Ramos (cell line): ENCODE results near the gene FGD3.

Experiments
- in situ Hi-C: fragments of 300-500 bp; cut with MboI; formaldehyde crosslinking; loops from one replicate; pipeline ENCODE4 v1.14.3; 2022; ENCODE audit warnings: low sequenced_read_pairs; ENCODE audit not compliant: unreplicated experiment

FGD3 gene

DNA sequence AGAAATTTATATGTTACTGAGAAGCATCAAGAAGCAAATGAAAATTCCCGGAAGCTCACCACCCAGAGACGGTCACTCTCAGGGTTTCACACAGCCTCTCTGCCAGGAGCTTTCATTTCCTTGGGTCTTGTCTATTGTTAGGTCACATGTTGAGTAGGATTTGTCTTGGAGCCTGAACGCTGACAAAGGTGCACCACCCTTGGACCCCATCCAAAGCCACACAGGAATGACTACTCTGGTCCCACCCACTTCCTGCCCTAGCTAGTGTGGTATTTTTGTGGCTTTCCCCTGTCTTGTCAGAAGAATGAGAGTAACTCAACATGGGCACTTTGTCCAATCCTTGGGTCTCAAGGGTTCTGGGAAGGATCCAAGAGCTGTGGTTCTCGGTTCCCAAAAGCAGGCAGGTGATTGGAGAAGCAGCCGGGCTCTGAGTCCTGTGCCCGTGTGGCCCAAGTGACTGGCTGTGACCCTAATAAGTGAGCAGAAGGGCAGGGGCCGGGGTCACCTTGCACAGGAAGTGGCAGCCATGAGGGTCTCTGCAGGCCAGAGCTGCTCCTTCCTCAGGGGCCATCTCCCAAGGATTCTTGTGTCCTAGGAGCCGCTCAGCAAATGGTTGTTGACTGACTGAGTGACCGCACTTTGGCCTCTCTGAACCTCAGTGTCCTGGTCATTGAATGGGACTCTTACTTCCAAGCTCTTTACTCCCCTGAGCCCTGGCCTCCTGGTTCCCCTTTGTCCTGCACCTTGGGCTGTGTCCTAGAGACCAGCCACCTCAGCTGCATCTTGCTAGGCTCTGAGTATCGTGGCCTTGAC lies 6.9 kb downstream of the FGD3 start:
- in situ Hi-C loops: no loop called here

DNA sequence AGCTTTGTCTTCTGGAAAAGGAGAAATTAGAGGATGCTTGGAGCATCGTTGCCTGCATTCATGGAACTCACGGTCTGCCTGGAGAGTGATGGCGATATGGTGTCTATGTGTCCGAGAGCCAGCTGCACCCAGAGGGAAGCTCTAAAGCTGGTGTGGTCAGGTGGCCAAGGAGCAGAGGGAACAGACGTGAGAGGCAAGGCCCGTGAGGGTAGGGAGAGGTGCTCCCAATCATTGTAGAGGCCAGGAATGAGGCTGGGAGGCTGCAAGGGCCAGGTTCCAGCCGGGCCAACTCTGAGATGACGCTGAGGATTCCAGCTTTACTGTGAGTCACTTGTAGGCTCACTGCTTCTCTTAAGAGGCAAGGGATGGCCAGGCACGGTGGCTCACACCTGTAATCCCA lies 7.6 kb downstream of the FGD3 start:
- in situ Hi-C loops: no loop called here

DNA sequence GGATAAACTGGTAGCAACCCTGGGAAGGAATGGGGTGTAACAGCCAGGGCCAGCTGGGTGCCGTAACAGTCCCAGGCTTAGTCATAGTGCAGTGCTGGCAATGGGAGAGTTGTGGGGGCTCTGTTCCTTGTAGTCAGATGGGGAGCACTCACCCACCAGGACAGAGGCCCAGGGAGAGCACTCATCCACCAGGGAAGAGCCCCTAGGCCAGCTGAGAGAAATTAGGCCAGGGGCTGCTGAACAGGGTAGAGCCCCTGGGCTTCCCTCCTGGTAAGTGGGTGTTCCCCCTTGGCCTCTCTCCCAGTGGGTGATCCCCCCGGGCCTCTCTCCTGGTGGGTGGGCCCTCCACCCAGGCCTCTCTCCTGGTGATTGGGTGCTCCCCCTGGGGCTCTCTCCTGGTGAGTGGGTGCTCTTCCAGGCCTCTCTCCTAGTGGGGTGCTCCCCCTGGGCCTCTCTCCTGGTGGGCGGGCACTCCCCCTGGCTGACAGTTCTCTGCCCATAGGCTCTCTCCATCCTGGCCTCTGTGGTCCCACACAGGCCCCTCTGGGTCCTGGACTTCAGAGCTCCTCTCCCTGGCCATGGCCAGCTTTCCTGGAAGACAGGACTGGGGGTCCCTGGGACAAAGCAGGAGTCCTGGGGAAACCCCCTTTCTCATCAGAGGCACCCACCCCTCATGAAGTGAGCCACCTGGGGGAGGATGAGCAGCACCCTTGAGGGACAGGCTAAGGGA lies 13.4 kb downstream of the FGD3 start:
- in situ Hi-C loops: no loop called here

DNA sequence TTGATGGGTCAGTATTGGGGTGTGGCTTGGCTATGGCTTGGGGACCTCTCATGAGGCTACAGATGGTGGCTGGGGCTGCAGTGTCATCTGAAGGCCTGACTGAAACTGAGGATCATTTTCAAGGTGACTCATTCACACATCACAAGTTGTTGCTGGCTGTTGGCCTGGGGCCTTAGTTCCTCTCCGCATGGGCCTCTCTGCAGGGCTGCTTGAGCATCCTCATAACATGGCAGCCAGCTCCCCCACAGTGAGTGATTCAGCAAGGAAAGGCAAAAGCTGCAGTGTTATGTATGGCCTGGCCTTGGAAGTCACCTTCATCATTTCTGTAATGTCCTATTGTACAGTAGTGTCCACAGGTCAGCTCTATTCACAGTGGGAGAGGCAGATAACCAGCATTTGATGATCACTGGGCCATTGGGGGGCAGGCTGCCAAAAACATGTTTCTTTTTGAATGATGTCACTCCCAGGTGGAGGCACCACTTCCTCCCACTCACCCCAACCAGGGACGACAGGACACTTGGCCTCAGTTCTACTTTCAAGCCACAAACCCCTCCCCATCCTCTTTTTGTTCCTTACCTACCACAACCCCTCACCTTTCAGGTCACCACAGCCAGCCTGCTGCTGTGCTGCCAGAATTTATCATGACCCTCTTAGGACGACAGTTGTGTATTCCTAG lies 14.4 kb downstream of the FGD3 start:
- in situ Hi-C loops: no loop called here

DNA sequence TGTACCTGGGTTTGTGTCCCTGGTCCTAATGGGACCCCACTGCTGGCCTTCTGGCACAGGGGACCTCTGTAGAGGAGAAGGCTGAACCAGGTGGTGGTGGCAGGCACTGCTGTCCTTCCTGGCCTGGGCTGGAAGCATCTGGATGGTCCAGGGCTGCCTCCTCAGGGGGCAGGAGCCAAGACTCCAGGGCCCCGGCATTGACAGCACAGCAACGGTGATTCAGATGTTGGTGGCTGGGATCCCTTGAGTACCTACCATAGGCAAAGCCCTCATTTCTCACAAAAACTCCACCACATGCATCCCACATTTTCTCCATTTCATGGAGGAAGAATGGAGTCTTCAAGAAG lies 15.0 kb downstream of the FGD3 start:
- in situ Hi-C loops: no loop called here

DNA sequence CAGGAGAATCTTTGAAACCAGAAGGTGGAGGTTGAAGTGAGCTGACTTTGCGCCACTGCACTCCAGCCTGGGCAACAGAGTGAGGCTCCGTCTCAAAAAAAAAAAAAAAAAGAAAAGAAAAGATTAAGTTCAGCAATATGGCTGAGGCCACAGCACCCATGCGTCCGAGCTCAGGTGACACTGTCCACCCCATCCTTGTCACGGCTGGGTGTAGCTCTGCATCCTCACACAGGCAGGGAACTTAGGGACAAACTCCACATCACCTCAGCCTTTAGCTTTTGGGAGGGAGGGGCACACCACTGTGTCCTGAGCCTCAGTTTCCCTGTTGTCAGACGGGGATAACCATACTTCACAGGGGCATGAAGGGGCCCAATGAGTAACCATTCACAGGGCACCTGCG lies 15.5 kb downstream of the FGD3 start:
- in situ Hi-C loops: no loop called here

DNA sequence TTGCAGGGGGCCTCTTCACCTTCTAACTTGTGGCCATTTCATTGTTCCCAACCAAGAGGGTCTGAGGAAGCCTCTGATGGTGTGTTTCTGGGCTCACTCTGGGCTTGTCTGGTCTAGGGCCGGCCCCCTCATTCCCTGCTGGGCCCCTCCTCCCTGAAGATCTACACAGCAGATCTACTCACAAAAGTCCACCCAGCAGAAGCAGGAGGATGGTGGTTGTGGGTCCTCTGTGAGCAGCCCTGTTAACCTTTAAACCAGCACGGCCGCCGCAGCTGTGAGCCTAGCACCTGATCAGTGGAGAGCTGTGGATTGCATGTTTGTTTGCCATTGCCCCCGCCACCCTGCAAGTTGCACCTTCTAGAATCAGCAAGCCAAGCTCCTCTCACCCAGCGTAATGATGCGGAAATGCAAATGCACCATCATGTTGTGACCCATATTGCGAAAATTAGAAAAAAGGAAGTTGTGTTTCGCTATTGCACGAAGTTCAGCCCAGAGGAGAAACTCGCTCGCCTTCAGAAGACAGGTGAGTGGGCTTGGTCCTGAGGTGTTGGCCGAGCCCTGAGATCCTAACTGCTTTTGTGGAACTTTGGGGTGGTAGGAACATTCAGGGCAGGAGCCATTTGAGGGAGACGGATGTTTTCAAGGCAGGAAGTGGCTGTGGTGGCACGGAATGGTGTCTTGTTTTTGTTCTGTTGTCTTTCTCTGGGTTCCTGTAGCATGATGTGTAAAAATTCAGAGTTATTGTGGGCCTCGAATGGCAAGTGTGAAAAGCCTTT lies 16.7 kb downstream of the FGD3 start:
- in situ Hi-C loops: no loop called here

DNA sequence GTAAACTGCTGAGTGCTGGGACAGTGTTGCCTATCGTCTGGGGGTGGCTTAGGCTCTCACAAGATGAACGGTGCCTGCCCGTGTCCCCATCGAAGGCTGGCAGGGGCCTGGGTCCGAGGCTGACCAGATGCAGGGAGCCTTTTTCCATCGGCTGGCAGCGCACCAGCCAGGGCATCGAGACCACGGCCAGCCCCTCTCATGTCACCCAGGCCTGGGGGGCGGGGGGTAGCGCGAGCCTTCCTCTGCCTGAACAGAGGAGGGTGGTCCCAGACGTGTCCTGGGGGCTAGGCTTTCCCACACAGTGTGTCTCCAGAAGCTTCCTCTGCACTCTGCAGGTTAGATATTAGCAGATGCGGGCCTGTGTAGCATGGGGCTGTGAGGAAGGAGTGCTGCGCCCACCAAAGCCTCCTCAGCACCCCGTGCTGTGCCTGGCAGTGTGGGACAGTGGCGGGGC lies 17.3 kb downstream of the FGD3 start:
- in situ Hi-C loops: no loop called here

DNA sequence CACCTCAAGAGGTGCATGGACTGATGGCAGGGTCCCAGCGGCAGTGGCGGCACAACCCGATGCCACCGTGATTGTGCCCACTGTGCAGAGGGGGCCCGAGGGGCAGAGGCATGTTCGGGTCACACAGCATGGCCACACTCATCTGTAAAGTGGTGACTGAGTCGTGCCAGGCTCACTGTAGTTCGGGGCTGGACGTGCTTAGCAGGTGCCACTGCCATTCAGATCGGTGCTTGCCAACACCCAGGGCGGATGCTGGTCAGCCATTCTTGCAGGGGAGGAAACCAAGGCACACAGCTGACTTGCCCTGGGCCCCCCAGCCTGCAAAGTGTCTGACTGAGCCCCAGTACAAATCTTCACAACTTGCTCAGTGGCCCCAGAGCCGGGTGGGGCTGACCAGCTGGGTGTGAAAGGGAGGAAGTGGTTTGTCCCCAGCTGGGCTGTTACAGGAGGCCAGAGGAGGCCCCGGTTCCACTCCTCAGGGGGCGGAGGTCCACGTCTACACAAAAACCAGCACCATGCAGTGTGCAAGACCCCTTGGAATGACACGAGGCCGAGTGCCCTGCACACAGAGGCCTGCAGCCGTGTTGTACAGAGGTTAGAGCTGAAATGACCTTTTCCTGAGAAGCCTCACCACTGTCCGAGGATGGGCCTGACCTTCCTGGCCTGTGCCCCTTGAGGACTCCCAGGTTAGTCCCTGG lies 17.9 kb downstream of the FGD3 start:
- in situ Hi-C loops: no loop called here

DNA sequence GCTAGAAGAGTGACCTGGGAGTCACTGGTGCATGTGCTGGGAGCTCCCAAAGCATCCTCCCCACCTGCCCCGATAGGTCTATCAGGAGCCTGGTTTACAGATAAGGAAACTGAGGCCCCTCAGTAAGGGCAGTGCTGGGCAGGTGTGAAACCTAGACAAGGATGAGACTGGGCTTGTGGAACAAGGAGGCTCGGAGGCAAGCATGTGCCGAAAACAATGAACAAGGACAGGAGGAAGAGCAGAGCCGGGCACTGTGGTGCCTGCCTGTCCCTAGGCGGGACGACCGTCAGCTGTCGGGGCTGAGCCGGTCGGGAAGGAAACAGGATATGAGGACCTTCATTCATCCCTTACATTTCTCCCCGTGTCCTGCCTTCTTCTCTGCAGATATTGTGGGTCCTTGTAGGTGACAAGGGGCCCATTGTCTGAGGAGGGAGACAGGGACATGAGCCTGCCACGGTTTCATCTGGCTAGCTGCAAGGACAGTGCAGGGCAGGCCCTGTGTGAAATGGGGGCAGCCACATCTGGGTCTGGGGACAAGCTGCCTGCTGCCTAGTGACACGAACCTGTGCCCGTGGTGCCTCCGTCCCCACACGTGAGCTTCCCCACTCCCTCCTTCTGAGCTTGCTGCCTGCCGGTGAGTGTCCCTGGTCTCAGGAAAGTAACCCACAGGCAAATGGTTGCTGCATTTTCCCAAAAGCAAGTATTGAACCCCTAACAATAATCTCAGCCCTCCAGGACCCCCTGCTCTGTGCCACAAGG lies 18.6 kb downstream of the FGD3 start:
- in situ Hi-C loops: no loop called here

DNA sequence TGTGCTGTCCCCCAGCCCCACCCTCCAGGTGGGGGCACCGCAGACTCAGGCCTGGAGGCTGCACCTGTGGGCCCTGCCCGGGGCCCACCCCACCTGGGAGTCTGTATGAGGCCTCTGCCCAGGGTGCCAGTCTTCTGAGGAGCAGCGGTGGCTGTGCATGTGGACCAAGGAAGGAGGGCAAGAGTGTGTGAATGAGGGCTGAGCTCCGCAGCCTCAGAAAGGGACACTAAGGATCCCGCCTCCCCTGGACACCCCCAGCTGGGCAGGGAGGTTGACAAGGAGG lies 19.1 kb downstream of the FGD3 start:
- in situ Hi-C loops: no loop called here

DNA sequence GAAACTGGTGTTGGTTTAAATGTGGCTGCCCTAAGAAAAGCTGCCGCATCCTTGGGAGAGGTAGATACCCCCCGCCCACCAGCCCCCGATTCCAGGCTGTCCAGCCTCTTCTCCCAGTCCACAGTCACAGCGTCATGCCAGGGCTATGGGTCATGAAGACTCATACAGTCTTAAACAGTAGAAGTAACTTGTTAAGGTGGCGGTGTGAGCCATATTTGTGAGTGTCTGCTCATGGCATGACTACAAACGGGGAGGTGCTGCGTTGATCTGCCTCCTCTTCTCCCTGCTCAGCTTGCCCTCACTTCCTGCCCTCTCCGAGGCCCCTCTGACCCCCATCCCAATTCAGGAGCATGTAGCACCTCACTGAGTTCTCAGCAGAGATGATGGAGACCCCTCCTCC lies 20.8 kb downstream of the FGD3 start:
- in situ Hi-C loops: no loop called here

DNA sequence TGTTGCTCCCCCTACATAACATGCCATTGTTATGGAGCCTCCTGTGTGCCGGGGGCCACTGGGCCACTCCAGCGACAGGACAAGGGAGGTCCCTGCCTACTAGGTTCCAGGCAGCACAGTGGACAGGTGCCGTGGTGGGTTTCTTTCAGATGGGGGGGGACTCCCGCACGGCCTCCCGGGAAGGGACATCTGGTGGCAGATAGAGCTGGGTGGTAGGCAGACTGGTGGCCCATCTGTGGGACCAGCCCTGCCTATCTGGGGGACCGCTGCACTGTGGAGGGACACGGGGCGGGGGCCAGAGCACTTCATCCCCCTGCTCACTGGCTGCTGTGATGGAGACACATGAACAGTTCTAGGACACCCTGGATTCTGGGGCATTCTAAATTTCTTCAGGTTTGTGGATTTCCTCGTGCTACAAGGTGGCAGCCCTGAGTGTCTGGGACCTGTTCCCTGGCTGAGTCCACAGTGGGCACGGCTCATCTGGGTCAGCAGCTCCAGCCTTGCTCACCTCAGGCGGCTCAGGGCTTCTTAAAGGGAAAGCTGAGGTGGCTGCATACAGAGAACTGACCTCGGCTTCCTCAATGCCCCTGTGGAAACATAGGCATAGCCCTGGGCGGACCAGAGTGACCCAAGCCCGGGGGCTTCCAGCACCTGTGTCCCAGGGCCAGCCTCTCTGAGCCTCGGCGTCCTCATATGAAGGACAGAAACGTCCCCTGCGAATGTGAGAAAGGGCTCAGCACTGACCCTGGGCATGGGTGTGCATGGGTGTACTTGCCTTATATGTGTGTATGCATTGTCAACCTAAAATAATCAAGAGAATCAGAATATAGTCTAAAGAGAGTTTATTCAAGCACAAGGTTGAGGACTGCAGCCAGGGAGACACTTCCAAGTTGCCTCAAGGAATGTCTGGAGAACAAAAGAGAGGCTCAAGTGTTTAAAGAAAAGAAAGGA lies 22.5 kb downstream of the FGD3 start:
- in situ Hi-C loops: no loop called here

DNA sequence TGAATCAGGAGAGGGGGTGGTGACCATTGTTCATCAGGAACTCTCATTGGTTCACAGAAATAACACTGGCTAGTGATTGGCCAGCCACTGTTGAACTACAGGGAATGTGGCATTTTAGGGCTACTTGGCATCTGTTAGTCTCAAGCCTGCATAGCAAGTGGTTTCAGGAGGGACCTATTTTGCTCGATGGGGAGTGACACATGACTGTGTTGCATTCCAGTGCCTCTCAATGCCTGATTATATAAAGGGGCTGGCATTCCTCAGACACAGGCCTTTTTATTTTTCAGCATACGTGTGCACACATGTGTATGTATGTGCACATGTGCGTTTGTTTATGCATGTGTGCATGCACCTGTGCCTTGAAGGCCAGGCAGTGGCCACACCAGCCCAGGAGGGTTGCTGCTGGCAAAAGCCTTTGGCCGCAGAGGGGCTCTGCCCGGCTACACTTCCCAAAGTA lies 23.2 kb downstream of the FGD3 start:
- in situ Hi-C loops: no loop called here

DNA sequence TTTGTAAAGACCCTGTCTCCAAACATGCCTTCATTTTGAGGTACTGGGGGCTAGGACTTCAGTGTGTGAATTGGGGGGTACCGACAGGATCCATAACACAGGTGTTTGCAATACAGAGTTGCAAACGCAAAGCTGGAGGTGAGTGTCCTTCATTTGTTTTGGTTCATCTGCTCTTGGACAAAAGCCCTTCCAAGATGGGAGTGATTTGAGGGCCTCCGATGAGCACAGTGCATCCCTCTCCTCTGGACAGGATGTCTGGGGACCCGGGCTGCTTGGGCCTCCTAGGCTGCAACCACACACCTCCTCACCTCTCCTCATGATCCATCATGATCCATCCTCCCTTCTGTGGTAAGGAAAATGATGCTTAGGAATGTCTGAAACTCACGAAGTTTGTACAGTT lies 23.8 kb downstream of the FGD3 start:
- in situ Hi-C loops: no loop called here

DNA sequence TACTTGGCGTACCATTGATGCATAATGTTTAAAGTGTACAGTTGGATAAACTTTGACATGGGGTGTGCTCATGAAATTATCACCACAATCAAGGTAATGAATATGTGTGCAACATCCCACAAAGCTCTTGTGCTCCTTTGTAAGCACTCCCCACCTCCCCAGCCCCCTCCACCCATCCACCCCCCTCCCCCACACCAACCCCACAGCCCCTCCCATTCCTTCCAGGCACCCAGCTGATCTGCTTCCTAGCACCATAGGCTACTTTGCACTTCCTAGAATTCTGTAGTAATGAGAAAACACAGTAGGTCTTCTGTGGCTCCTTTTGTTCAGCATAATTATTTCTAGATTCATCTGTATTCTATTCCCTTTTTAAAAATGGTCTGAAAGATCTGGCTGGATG lies 24.5 kb downstream of the FGD3 start:
- in situ Hi-C loops: no loop called here

DNA sequence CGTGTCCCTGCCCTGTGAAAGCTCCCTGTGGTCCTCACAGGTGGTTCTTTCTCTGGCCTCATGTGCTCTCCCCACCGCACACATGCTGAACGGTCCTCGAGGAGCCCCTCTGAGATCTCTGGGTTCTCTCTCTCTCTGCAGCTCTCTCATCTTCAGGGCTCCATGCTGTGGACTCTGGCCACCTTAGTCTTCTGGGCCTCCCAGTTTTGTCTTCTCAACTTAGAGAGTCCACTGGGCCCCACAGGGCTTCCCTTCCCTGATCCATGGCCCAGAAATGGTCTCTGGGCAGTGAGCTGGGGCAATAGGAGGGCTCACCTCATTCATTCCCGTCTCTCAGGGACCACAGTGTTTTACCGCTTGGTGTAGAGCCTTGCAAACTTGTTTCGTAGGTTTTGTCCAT lies 26.4 kb downstream of the FGD3 start:
- in situ Hi-C loops: no loop called here

DNA sequence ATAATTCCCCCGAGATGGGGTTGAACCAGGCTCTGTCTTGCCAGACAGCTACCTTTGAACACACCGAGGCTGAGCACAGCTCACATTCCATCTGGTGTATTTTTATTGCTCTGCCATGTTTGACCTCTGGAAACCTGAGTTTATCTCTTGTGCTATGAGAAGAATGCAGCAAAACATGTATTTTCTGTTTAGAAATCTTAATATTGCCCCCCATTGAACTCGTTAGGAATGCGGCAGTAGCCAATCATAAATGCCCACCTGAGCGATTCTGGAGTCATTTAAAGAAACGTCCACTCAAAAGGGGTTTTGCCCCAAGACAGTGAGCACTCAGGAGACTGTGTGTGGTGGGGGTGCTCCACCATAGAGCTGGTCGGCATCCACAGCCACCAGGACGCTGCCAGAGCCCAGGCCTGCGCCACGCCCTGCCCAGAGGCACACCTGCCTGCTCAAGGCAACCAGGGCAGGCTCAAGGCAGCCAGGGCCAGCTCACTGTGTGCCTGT lies 26.9 kb downstream of the FGD3 start:
- in situ Hi-C loops: no loop called here
